HG03159 (cell line): ENCODE measurements around the gene CFAP20DC.
"Not testable (repeated sequence)": the region's sequence is repeated elsewhere in the genome, so short reads cannot be mapped to it uniquely, and the experiment has no call there.

Source experiments
- ATAC-seq: cut with Tn5 transposase; IDR thresholded peaks from one replicate; pipeline ENCODE4 v1.9.1; 2021; ENCODE audit warnings: mild to moderate bottlenecking, moderate library complexity; ENCODE audit not compliant: unreplicated experiment

The CFAP20DC gene

DNA sequence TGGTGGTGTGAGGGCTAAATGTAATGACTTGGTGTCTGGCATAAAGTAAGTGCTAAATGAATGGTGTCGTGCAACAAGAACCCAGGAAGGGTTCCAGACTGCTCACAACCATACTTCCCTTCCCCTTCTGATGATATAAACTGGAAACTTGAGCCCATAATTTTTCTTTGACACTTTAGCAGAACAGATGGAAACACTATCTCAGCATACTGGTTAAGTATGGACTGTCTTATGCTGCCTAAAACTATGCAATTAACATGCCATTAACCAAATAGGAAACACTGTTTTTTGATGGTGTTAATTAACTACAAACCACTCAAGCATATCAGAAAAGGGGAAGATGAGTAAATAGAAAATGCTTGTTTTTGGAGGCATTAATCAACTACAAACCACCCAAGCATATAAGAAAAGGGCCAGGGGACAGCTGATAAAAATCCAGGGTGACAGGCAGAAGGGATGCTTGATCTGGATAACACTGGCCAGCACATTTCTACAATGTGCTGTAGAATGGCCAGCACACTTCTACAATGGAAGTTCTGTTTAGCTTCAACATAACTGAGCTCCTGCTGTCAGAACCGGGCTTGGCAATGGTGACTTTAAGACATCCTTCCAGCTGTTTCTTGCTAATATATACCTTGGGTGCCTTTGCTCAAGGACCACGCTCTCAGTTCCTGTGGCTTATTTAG lies 297.8 kb downstream of the CFAP20DC start:
- no peak for ATAC-seq

DNA sequence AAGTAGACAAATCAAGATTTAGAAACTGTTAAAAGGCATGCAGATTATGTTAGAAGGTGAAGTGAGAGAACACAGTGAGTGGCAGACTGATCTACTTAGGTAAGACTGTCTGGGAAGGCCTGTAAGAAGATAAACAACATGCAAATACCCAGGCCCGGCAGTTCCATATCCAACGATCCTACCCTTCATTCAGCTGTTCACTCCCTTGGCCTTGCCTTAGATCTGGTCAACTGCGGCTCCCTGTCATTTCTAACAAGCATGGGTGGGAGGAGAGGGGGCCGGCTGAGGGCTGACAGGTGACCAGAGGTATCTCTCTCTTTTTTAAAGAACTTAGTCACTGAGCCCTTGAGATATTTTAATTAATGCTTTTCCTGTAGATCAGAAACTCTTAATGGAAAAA lies 298.6 kb downstream of the CFAP20DC start:
- ATAC-seq, result no peak

DNA sequence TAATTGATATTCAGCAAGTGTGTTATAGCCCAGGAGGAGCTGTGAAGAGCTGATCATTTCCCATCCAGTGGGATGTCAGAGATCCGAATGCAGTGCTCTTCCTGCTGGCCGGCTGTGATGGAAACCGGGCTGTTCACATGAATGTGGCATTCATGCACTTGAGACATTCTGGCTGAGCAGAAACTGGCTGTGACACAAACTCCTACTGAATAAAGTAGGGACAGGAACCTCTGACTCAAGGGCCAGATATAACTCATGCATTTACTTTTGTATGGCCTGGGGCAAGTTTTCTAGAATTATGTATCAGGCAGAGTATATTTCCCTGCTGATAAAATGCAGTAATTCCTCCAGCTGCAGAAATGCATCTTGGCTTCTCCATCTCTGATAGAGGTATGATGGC lies 299.9 kb downstream of the CFAP20DC start:
- ATAC-seq, result no peak

DNA sequence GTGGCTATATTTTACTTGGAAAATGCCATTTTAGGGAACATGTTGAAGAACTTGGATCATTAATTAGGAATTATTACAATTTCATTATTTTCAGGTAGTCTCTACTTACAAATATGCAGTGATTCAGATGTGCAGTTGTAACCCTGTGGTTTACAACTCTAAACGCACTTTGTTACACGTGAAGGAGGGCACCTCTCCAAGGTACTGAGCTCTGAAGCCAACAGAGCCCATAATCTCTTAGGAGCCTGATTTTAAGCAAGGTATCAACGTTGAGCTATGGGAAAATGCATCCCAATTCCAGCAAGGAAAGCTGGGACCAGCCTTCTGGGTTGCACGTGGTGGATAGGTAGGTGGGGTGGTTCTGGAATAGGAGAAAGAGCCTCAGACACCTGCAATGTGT lies 301.8 kb downstream of the CFAP20DC start:
- ATAC-seq, result no peak

GRCh38 chr3:58746758-58747157 lies 303.1 kb downstream of the CFAP20DC start:
- no peak for ATAC-seq

GRCh38 chr3:58743296-58743695 lies 306.5 kb downstream of the CFAP20DC start:
- no peak for ATAC-seq

DNA sequence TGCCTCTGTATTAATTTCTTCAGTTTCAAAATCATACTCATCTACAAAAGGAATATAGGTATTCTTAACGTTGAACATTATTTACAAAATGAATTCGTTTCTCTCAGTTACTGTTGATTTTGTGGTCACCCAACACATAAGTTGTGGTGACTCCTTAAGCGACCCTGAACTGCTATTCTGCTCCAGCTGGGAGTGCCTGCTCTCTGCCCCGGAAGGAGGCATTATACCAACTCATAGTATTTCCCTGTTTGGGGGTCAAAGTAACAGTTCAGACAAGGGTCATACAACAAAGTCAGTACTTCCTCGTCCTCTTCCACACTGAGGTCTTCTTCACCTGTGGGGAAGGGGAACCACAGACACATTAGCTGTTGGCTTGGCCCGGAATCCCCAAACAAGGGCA lies 307.6 kb downstream of the CFAP20DC start:
- no peak for ATAC-seq

DNA sequence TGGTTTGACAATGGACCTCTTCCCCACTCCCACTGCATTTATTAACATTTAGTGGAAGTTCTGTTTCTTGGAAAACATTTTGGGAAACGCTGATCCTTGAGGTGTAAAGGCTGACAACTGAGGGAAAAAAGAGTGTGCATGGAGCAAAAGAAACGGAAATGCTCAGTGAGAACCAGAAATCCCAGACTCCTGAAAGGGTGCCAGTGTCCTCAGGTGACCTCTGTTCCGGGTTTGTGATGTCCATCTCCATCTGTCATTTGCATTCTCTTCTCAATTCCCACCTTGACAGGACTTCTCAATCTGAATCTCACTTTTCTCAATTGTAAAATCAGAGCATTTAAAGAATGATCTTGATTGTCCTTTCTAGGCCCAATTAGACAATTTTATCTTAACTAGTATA lies 312.2 kb downstream of the CFAP20DC start:
- no peak for ATAC-seq

GRCh38 chr3:58731673-58732072 lies 318.2 kb downstream of the CFAP20DC start:
- ATAC-seq, result no peak

DNA sequence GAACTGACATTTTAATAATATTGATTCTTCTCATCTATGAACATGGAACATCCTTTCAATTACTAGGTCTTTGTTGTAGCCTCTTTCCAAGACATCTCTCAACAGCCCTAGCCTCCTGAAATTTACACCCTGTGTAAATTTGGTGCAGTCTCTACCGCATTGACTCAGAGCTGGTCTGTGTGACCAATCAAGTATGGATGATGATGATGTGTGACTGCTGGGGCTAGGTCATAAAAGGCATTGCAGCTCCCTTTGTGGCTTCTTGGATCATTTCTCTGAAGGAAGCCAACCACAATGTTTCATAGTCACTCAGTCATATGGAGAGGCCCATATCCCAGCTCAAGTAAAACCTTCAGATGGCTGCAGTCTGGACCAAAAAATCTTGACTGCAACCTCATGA lies 321.1 kb downstream of the CFAP20DC start:
- ATAC-seq, result no peak

DNA sequence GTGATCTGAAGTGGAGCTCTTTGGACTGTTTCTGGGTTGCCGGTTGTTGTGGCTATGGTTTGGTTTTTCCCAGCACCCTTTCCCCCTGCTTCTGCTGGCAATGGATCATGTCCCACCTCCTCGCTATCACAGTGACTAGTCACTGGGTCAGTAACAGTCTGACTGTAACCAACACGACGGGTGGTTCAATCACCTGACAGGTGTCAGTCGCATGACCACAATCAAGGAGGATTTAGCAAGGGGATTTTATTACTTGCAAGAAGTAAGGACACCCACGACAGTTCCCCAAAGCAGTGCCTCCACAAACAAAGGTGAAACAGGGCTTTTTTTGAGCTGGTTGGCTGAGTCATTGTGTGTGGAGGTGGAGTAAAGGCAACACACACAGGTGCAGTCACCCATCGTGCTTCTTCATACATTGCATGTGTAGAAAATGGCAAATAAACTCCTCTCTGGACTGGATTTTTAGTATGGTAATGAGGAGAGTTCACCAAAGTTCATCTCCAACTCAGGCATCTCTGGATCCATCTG lies 324.4 kb downstream of the CFAP20DC start:
- no peak for ATAC-seq

- no peak for ATAC-seq
Observed at GRCh38 chr3:58724336-58724735, 325.5 kb downstream of the CFAP20DC start.

DNA sequence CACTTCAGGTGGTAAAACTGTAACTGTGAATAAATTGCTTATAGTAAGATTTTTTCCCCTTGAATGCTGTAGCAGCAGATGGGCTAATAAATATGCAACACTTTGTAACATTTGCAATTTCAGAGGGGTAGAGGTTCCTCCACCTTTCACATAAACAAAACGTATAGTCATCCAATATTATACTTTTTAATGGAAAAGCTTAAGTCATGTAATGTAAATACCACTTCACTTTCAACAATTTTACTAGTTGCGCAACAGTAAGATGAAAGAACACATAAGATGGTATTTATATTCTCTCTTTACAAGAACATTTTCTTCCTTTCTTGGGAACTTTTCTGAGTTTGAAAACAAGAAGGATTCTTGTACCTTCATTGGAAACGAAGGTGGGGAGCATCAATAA lies 326.7 kb downstream of the CFAP20DC start:
- ATAC-seq, result no peak

DNA sequence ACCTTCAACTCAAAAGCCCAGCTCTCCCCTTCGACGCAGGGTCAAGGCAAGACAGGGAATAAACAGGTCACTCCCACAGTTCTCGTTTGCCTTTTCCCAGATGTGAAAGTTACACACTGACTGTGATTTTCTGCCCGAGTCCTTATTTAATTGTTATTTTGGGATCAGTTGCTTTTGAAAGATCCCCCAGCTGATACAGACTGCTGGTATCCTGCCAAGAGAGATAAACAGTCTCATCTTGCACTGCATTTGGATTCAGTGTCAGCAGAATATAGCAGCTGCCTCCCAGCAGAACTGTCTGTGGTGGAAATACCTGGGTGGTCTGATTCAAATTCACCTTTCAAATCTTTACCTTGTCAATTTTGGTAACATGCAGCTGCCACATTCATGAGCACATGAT lies 327.3 kb downstream of the CFAP20DC start:
- no peak for ATAC-seq

GRCh38 chr3:58720526-58720925 lies 329.3 kb downstream of the CFAP20DC start:
- no peak for ATAC-seq

GRCh38 chr3:58719684-58720083 lies 330.1 kb downstream of the CFAP20DC start:
- ATAC-seq, result no peak

- no peak for ATAC-seq
Observed at GRCh38 chr3:58713715-58714401, 336.0 kb downstream of the CFAP20DC start.

- no peak for ATAC-seq
Observed at GRCh38 chr3:58711871-58712270, 338.0 kb downstream of the CFAP20DC start.

GRCh38 chr3:58708983-58709382 lies 340.8 kb downstream of the CFAP20DC start:
- not testable (repeated sequence) for ATAC-seq

- ATAC-seq, result no peak
Observed at GRCh38 chr3:58708116-58708791, 341.6 kb downstream of the CFAP20DC start.

GRCh38 chr3:58707390-58707930 lies 342.4 kb downstream of the CFAP20DC start:
- no peak for ATAC-seq
